Endometrial microvascular endothelial cells (primary cell): ENCODE data around the gene PAX2. TPM values are rescaled to one million over a fixed set of nuclear protein-coding genes. Genes with fewer than 3 reads are reported as not detected.

Source experiments
- in situ Hi-C: cut with HindIII; loops from 2 replicates; pipeline ENCODE4 v1.10.0; 2017; ENCODE audit warnings: low sequenced_read_pairs, low pct_unique_long_range_greater_than_20kb; ENCODE audit errors: inconsistent ontology term
- total RNA-seq: library from RNA; depleted of rRNA; stranded (reverse); fragments of >200 nt; gene quantifications from one replicate; pipeline ENCODE4 v1.2.3, GENCODE V29; 2015; ENCODE audit errors: inconsistent ontology term

The PAX2 gene
- total RNA-seq, 1 donor from 2014 or later, result not detected

DNA sequence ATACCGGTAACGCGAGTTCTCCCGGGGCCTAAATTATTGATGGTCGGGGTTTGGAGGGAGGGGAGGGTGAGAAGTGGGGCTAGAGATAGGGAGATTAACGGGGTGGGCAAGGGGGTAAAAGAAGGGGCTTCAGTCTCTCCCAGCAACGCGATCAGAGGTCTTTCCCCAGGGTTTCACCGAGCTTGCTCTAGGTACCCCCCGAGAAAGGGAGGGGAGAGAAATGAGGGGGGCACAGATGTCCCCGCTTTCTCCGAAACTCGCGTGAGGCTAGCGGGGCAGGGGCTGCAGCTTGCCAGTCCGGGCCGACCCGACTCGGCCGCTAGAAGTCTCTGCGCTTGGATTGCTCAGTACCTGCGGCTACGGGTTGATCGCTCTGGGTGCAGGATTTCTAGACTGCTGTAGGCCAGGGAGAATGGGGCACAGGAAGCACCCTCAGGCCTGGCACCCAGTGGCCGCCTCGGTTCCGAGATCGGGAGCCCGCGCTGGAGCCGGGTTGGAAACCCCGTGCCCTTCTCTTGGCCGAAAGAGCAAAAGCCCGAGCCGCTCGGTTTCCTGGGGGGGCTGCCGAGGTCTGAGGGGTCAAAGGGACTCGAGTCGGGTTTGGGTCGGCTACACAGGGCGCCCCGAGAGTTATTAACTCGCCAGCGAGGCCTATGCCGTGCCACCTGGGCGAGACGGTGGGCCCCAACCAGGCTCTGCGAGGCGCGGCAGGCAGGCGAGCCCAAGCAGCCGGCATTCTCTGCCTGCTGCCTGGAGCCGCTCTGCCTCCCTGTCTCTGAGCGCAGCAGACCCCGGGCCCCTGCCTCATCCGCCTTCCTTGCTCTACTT, 3.1 kb downstream of the PAX2 start:
- in situ Hi-C loops, result no loop called here

DNA sequence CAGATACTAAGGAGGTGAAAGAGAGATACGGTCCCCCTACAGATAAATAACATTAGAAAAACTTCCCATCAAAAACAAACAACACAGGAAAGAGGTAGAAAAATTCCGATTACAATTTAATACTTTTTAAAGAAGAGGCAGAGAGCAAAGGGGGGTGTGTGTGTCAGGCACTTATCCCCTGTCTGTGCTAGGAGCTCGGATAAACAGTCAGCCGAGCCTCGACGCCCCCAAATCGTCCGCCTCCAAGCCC, 3.6 kb downstream of the PAX2 start:
- in situ Hi-C loops, result no loop called here

DNA sequence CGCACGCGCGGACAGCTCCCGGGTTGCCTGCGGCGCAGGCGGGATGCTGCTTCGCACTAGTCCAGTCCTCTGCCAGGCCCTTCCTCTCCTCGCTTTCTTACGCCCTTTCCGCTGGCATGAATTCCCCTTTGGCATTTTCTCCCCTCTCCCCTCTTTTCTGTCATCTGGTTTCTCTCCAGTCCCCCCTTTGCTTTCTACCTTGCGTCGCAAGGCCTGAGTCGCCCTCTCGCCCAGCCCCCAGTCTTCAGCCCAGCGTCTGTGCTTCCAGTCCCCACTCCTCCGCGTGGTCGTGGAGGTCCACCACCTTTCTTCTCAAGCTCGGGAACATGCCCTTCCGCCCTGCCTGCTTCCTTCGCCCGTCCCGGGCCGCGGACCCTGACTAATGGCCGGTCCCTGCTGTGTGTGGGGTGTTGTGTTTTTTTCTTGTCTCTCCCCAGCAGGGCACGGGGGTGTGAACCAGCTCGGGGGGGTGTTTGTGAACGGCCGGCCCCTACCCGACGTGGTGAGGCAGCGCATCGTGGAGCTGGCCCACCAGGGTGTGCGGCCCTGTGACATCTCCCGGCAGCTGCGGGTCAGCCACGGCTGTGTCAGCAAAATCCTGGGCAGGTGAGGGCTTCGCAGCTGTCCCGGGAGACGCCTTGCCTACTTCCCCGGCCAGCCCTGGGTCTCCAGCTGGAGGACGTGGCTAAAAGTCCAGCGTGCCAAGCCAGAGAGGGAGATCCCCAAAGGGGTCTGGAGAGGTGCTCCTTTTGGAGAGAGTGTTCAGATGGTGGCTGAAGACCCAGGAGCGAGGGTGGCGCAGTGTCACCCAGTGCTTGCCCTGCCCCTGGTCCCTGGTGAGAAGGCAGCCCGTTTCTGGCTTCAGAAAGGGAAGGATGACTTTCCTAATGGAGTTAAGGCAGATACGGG, 4.2 kb downstream of the PAX2 start:
- in situ Hi-C loops, result no loop called here

DNA sequence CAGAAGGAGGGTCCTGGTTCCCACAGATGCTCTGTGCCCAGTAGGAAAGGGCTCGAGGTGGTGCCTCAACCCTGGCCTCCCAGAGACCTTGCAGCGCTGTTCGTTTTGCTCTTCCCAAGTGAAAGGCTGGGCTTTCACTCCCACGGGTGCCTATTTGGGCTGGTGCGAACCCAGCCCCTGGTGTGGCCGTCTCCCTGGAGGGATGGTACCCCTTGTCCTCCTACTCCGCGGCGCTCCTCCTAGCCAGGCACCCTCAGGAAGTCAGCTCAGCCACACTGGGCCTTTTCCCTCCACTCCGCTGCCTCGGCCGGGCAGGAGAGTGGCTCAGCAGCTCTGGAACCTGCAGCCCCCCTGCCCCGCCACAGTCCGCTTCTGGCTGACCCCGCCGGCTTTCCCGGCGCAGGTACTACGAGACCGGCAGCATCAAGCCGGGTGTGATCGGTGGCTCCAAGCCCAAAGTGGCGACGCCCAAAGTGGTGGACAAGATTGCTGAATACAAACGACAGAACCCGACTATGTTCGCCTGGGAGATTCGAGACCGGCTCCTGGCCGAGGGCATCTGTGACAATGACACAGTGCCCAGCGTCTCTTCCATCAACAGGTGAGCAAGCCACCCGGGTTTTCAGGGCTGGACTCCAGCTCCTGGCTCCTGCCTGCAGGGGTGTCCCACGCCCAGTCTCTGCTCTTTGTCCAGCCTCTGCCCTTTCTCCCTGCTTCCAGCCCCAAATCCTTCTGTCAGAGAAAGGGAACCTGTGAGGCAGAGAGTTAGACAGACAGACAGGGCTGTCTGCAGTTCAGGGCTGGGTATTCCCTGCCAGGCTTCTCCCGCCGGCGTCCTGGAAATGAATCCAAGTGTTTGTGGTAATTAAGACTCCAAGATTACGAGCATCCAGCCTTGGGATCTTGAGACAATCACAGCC, 5.2 kb downstream of the PAX2 start:
- in situ Hi-C loops, result no loop called here

DNA sequence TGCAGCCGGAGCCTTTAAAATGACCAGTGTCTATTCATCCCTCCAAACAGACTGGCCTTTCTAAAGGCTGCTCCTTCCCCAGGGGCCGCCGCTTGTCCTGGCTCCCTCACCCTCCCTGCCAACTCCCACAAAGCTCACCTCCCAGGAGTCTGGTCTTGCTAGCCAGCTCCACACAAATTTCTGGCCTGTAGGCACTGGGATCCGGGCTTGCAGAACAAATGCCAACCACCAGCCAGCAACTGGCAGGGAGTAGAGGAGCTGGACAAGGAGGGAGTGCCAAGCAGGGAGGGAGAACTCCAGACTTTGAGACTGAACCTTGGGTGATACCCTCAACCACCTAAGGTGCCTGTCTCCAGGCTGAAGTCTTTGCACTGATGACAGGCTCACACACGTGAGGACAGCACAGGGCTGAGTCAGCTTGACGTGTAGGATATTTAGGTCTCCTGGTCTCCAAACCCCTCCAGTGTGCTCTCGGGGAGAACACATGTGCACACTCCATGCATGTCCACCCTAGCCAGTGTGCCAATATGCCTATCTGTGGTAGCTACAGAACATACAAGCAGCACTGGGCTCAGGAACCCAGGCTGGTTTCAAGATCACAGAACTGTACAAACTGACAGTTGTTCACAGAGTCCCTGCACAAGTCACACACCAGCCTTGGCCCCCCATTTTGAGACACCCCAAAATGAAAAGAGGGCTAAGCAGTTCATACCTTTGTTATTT, 6.0 kb downstream of the PAX2 start:
- in situ Hi-C loops, result no loop called here

DNA sequence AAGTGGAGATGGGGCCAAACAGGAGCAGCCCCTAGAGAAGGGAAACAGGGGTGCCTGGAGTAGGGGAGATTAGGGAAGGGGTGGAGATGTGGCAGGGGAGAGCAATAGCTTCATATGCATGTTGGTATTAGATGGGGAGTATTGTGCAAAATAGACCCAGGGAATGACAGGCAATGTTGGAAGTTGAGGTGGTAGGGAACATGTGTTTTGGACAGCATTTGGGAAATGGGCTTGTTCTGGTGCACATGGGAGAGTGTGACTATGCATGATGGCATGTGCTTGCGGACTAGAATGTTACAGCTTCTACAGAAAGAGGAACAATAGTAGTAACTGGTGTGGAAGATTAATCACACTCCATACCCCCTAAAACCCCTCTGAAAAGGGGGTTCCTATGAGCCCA, 10.4 kb downstream of the PAX2 start:
- in situ Hi-C loops, result no loop called here

DNA sequence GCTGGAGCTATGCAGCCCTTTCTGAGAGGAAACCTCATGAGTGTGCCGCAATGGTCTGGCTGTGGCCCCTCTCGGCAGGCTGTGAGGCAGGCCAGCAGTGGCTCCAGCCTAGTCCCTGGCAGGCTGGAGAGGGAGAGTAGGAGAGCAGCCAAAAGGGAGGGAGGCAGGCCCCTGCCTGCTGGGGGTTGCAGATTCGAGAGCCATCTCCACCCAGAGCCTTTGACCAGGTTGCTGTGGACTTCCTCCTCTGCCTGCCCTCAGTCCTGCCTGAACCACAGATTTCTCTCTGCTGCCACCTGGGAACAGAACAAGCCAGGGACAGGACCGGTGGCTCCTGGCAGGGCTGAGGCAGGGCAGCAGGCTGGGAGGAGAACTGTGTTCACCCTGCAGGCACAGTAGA, 13.9 kb downstream of the PAX2 start:
- in situ Hi-C loops, result no loop called here

DNA sequence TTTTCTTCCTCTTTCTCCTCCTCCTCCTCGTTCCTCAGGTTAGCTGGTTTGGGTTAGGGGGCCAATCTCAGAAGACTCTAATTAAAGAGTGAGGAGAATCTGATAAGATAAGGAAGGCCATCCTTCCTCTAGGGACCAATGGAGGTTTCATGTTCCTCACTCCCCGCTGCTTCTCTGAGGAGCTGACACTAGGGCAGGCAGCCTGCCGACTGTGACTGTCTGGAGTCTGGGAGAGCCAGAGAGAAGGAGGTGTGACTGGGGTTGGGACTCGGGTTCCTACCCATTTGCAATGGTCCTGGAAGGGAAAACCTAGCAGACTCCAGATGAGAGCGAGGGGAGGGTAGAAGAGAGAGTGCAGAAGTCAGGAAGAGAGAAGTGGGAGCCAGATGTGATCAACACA, 15.3 kb downstream of the PAX2 start:
- in situ Hi-C loops, result no loop called here

DNA sequence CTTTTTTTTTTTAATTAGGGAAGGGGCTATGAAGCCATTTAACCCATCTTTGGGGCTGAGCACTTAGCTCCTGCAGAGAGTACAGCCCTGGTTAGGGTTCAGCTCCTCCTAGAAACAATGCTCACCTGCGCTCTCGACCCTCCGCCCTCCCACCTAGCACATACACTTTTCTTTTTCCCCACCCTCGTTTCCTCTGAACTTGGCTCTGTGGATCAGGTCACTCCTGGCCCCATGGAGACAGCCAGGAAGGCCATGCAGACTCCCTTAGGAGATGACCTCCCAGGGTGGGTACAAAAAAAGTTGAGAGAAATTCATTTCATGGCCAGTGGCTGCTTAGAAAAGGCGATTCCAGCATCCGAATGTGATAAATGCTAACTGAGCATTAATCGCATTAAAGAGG, 15.8 kb downstream of the PAX2 start:
- in situ Hi-C loops, result no loop called here

DNA sequence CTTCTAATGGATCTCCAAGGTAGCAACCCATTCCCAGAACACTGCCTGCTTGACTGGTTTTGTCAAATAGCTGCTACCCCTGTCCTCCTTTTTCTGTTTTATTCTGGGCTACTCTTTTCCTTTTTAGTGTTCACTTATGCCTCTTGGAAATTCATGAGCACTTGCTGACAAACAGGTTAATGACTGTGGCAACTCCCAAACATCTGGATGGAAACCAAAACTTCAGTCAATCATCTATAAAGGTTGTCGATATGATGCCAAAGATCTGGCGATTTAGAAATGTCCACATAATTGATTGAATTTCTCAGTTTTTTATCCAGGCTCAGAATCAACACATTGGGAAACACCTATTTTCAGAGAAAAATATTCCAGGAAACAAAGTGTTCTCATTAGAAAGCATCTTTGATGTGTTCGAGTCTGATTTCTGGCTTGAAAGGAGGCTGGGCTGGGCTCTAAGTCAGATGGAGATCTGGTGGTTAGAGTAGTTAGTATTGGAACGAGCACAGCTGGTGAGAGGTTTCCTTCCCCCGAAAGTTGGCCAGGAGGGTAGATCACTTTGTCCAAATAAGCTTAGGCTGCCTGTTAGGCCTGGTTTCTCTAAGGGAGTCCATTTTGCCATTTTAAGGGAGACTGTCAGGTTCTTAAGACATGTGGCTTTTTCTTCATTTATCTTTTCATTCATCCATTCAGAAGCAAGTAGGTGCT, 17.8 kb downstream of the PAX2 start:
- in situ Hi-C loops, result no loop called here

DNA sequence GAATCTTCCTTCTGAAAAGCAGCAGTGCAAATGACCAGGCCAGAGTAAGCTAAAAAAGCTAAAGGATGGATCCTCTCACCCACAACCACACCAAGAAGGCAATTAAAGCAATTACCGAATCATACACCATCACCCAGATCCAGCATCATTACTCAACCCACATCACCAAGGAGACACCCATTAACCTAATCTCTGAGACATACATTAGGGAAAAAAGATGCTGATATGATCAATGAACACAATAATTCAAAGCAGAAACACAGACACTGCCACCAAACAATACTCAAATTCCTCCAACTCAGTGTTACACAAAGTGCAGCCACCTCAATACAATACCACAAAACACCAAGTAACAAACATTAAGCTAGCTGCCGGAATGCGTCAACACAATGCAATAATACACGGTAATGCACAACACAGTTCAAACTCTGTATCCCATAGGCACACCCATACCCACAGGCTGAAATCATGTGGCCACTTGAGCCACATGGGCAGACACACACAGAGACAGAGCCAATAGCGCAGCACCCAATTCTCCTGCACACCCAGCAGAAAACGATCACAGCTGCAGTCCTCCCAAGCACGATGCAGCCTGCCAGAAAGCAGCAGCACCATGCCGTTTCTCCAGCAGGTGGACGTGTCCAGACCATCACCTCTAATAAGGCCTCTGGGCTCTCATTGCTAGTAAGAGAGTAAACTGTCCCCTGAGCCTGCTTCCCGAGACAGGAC, 21.5 kb downstream of the PAX2 start:
- in situ Hi-C loops, result no loop called here

DNA sequence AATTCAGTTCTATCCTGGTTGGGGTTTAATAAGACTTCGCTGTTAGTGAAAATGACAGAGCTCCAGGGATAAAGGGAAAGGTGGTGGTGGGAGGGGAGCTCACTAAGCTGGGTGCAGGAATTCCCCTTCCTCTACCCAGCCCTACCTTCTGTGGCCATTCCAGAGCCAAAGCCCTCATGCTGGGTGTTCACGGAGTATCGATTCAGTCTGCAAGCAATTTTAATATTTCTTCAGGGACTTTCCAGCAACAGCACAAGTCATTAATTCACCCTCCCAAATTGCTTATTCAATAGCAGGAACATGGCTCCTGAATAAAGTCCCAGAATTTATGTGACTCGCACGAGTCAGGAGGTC, 22.0 kb downstream of the PAX2 start:
- in situ Hi-C loops, result no loop called here

DNA sequence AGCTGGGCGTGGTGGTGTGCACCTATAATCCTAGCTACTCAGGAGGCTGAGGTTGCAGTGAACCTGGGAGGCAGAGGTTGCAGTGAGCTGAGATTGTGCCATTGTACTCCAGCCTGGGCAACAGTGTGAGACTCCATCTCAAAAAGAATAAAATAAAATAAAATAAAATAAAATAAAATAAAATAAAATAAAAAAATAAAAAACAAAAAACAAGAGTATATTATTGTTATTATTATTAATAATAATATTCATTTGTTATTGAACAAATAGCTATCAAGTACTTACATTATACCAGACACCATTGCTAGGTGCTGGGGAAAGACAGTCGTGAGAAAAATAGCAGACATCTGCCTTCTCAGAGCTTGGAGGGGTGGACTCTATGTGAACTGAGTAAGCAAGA, 24.1 kb downstream of the PAX2 start:
- in situ Hi-C loops, result no loop called here

DNA sequence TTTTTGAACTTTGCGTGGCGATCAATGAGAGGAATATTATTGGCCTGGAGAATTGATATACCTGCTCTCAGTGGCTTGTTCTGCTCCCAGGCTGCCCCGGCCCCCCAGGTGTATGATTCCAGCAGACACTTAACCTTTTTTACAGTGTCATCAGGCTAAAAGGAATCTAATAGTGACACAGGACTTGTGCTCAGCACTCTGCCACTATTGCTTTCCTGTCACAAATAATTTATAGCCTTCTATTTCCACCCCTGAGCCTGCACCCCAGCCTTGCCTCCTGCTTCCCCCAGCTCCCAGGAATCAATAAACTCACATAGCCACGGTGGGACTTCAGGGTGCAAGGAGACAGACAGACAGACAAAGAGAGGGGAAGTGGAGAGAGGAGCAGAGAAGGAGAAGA, 28.3 kb downstream of the PAX2 start:
- in situ Hi-C loops, result no loop called here

DNA sequence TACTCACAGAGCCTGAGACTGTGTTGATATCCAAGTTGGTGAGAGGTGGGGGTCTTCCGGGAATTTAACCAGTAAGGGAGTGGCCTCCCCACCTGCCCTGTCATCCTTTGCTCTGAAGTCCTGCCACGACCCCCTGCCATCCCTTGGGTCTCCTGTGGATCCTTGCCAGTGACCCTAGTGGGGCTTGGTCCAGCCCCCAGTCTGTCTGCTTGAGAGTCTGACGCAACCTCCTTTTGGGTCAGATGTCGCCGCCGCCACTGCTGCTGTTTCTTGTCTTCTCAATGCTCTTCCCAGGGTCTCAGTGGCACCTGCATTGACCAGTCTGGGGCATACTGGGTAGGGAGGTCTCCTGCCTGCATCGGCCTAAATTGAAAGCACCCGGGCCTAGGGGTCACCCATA, 28.8 kb downstream of the PAX2 start:
- in situ Hi-C loops, result no loop called here

DNA sequence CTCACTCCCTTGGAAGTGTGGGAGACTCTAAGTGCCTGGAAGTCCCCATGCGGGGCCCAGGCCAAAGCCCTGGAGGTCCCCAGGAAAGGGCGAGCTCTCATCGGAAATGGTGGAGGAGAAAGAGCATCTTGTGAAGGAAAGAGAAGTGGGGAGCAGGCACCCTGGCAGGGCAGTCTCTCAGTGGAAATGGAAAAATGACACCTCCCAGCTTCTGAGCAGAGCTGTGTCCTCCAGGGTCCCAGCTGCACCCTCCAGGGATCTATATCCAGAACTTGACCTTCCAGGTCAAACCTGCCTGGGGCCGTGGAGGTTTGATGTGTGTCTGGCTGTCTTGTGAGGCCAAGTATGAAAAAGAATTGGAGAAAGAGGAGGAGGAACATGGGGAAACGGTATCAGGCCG, 29.5 kb downstream of the PAX2 start:
- in situ Hi-C loops, result no loop called here

DNA sequence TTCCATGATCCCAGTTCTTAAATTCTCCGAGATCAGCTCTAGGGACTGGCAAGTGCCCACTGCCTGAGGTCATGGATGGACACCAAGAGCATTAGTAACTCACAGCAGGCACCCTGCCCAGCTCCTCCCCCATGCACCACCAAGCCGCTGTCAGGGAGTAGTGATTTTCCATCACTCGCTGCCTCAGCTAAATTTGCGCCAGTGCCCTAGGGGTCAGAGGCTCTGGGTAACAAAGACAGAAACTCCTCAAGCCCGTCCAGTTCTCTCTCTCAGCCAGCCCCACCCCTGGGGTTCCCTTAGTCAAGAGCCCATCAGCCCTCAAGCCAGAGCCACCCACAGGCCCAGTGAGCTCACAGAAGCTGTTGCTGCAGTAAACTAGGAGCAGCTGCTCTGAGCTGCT, 30.0 kb downstream of the PAX2 start:
- in situ Hi-C loops, result no loop called here

DNA sequence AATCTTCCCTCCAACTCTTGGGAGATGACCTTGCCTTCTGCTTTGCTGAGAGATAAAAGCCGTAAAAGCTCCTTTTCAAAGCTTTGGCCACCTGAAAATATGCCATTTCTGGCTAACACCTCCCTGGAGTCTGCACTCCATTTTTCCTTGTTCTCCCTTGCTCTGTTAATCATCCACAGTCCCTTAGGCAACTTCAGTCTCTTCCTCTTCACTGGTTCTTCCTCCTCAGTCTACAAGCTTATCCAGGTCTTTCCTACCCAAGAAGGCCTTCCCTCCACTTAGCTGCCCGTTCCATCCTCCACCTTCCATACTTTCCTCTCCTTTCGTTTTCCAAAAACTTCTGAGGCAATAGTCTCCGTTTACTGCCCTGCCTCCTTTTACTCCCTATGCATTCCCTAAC, 30.5 kb downstream of the PAX2 start:
- in situ Hi-C loops, result no loop called here
